HepG2 (cell line): ENCODE measurements around the gene KANK4. TPM values are rescaled to one million over a fixed set of nuclear protein-coding genes. Genes with fewer than 3 reads are reported as not detected.

Source experiments
- ATAC-seq: fragments of 200-7000 bp; cut with Tn5 transposase; 3 replicates; pipeline ENCODE4 v1.9.1; 2020; ENCODE audit warnings: mild to moderate bottlenecking, moderate library complexity
- BruUV-seq: library from RNA; stranded (reverse); fragments of 400-500 nt; replicated peaks from 2 replicates; lab custom pipeline; 2021; lab: Mats Ljungman, UMichigan
- CTCF ChIA-PET: fragments of 300-600 bp; formaldehyde crosslinking; extraction: SDS; loops from one replicate; lab custom pipeline; 2021; ENCODE audit warnings: low total read pairs, inconsistent platforms, low intra/inter-chr PET ratio; lab: Yijun Ruan, JAX
- POLR2A ChIA-PET: fragments of 350-600 bp; sonication (Branson Sonifier 250); formaldehyde crosslinking; loops from one replicate; lab custom pipeline; 2020; ENCODE audit warnings: antibody characterized with exemption, inconsistent platforms; lab: Yijun Ruan, JAX
- DNase-seq: peaks from one replicate; pipeline ENCODE4 v3.0.0-alpha.2; 2015; ENCODE audit warnings: low spot score
- FAIRE-seq: peaks from 3 replicates; lab custom pipeline; 2011; peaks lifted over from hg19 to GRCh38; lab: Jason Lieb, UNC
- H2AFZ ChIP-seq: one replicate; pipeline ENCODE4 v1.6.1; 2011; ENCODE audit warnings: low read length, inconsistent platforms
- H3K27ac ChIP-seq: fragments of 300-600 bp; 3 replicates; pipeline ENCODE4 v1.8.0; 2011; ENCODE audit warnings: mixed run types, mild to moderate bottlenecking, mixed read lengths, low read length, inconsistent platforms; ENCODE audit not compliant: insufficient read depth; ENCODE audit errors: extremely low read length
- H3K27me3 ChIP-seq, 2 experiments: fragments of 200-600 bp in 1 of 2; 2 replicates in 1 of 2; 3 replicates in 1 of 2; pipeline versions ENCODE4 v1.6.0 to v1.8.0; 2011; ENCODE audit warnings: low read length in 2 of 2, mild to moderate bottlenecking in 2 of 2, moderate library complexity in 2 of 2, inconsistent platforms in 1 of 2; ENCODE audit not compliant: insufficient read depth in 2 of 2, control insufficient read depth in 1 of 2
- H3K36me3 ChIP-seq, 2 experiments: fragments of 200-600 bp in 1 of 2; replicated peaks in 1 of 2; 2 replicates in 1 of 2; 3 replicates in 1 of 2; pipeline versions ENCODE4 v1.5.1 to v1.8.0; 2011; ENCODE audit warnings: low read length in 2 of 2, inconsistent platforms in 1 of 2; ENCODE audit not compliant: insufficient read depth in 2 of 2, control insufficient read depth in 1 of 2
- H3K4me1 ChIP-seq: 2 replicates; pipeline ENCODE4 v1.5.1; 2012; ENCODE audit warnings: low read length, inconsistent platforms; ENCODE audit not compliant: insufficient read depth
- H3K4me2 ChIP-seq: 2 replicates; pipeline ENCODE4 v1.6.0; 2011; ENCODE audit warnings: low read depth, low read length, inconsistent platforms
- H3K4me3 ChIP-seq, 3 experiments: fragments of 200-600 bp in 1 of 3; sonication (generic), shearing (Covaris generic) in 1 of 3; replicated peaks in 1 of 3; 2 replicates each; pipeline ENCODE4 v1.5.1; 2011 to 2016; ENCODE audit warnings: low read length in 3 of 3, inconsistent platforms in 2 of 3, low read depth in 2 of 3, mild to moderate bottlenecking in 2 of 3, control low read depth in 1 of 3, mixed read lengths in 1 of 3; ENCODE audit not compliant: insufficient read depth in 1 of 3
- H3K79me2 ChIP-seq: one replicate; pipeline ENCODE4 v1.6.1; 2011; ENCODE audit warnings: low read length, inconsistent platforms; ENCODE audit not compliant: insufficient read depth
- H3K9ac ChIP-seq: 2 replicates; pipeline ENCODE4 v1.6.0; 2011; ENCODE audit warnings: mild to moderate bottlenecking, low read depth, low read length, inconsistent platforms; ENCODE audit not compliant: insufficient read depth
- H3K9me3 ChIP-seq: 2 replicates; pipeline ENCODE4 v1.5.1; 2012; ENCODE audit warnings: mild to moderate bottlenecking, low read length
- H4K20me1 ChIP-seq: 2 replicates; pipeline ENCODE4 v1.6.0; 2011; ENCODE audit warnings: inconsistent platforms, mild to moderate bottlenecking, low read length, moderate library complexity; ENCODE audit not compliant: insufficient read depth
- CHD4 ChIP-seq: fragments of 200-600 bp; sonication (generic); IDR thresholded peaks from 2 replicates; pipeline ENCODE4 v1.7.0; 2017; ENCODE audit warnings: mild to moderate bottlenecking, low read length, borderline replicate concordance
- SP140L ChIP-seq: sonication (generic); formaldehyde crosslinking; IDR thresholded peaks from 2 replicates; pipeline ENCODE4 v1.4.0; 2020; ENCODE audit warnings: missing genetic modification reagents, borderline replicate concordance
- ZNF318 ChIP-seq: sonication (generic); formaldehyde crosslinking; IDR thresholded peaks from 2 replicates; pipeline ENCODE4 v1.4.0; 2020; ENCODE audit warnings: mild to moderate bottlenecking, missing genetic modification reagents
- ZNF629 ChIP-seq: sonication (generic); formaldehyde crosslinking; conservative IDR thresholded peaks from 2 replicates; pipeline ENCODE4 v1.5.0; 2020; ENCODE audit warnings: missing genetic modification reagents
- ZNF768 ChIP-seq: sonication (generic); formaldehyde crosslinking; IDR thresholded peaks from 2 replicates; pipeline ENCODE4 v1.4.0; 2020; ENCODE audit warnings: missing genetic modification reagents
- WGBS: methylation state at CpG from one replicate; pipeline ENCODE4 v1.1.6; 2017; ENCODE audit warnings: low lambda C conversion rate; 5-methylcytosine and 5-hydroxymethylcytosine counted together
- in situ Hi-C: cut with HindIII; loops from 2 replicates; pipeline ENCODE4 v1.10.0; 2017; ENCODE audit warnings: low pct_unique_long_range_greater_than_20kb; ENCODE audit not compliant: extremely low pct_ligation_motif_present
- intact Hi-C: fragments of 100-400 bp; cut with micrococcal nuclease; formaldehyde crosslinking; loops from one replicate; pipeline ENCODE4 v1.10.0; 2022; ENCODE audit not compliant: unreplicated experiment
- polyA plus RNA-seq, 8 experiments: library from polyadenylated mRNA; depleted of rRNA in 3 of 8; stranded (reverse) in 7 of 8; unstranded in 1 of 8; fragments of >200 nt; fragmentation: Illumina TruSeq in 4 of 8; extraction: Trizol in 4 of 8; gene quantifications; 2 replicates each; pipeline versions ENCODE4 v1.2.1 to v1.2.3, GENCODE V29; 2011 to 2016; ENCODE audit warnings: low read depth in 4 of 8, missing spikeins in 1 of 8, mixed read lengths in 1 of 8; ENCODE audit not compliant: insufficient read depth in 1 of 8
- total RNA-seq, 5 experiments: library from RNA; depleted of rRNA; stranded (reverse); fragments of >200 nt; fragmentation: Illumina TruSeq; extraction: Trizol; gene quantifications; 2 replicates each; pipeline ENCODE4 v1.2.3, GENCODE V29; 2016; ENCODE audit warnings: low read depth in 1 of 5

Gene KANK4
- total and polyA plus RNA-seq, 2 of the 13 experiments (the other 11 are each of a cell fraction or from before 2014, with no cell fraction given) = 16.1 to 25.7 TPM

GRCh38 chr1:62315387-62315786 is 3.8 kb downstream of the KANK4 start:
- Histone ChIP-seq H3K9me3 (no peaks in the 10 kb centered on the region), H3K79me2 (peaks cover 73% of the 10 kb centered on the region), H3K4me2 (no peak overlapping the region), H4K20me1 (no peaks in the 10 kb centered on the region), H3K4me3 (no peak overlapping the region), H3K27me3 (no peaks in the 10 kb centered on the region), H3K36me3 (no peaks in the 10 kb centered on the region; a peak in 3 of 5 replicates)
- ChIA-PET CTCF (no interaction called here), POLR2A (no interaction called here)
- DNase-seq (no peak), ATAC-seq (no peak), FAIRE-seq (no peak)
- in situ Hi-C loops = no loop called here
- TF ChIP-seq ZNF629 (CRISPR knock-in tag) (peak; percentile 88), CHD4 (peak; percentile 82; the same call in 1 of the 2 replicates), SP140L (CRISPR knock-in tag) (no peak)
- TF ChIP-seq, all 625 proteins: peak for 2
- 94% methylated on average over 5 of the region's 5 CpGs for WGBS
- Histone ChIP-seq H3K9ac (no peak overlapping the region), H2AFZ (no peak overlapping the region), H3K27ac (no peak overlapping the region), H3K4me1 (peaks cover 54% of the 10 kb centered on the region)
- intact Hi-C loops = no loop called here
- no TSS peak for BruUV-seq

GRCh38 chr1:62314454-62315350 is 4.5 kb downstream of the KANK4 start:
- no peak for ATAC-seq
- TF ChIP-seq ZNF768 (CRISPR knock-in tag) (peak; percentile 78; the same call in 1 of the 2 replicates), ZNF318 (CRISPR knock-in tag) (no peak)
- no peak overlapping the region for H3K27ac ChIP-seq
- H4K20me1 ChIP-seq = peaks cover under 1% of the 10 kb centered on the region; the same call in 1 of the 2 replicates
- in situ Hi-C loops (no loop called here), intact Hi-C loops (no loop called here)
- H3K36me3 ChIP-seq = no peaks in the 10 kb centered on the region; a peak in 3 of 5 replicates
- H3K4me2 ChIP-seq = no peak overlapping the region
- H3K79me2 ChIP-seq = peaks cover 80% of the 10 kb centered on the region
- peaks cover 48% of the 10 kb centered on the region for H3K4me1 ChIP-seq
- H3K9ac ChIP-seq = no peak overlapping the region
- DNase-seq = no peak
- H3K4me3 ChIP-seq = no peak overlapping the region
- no peaks in the 10 kb centered on the region for H3K27me3 ChIP-seq
- 95% methylated on average over 16 of the region's 16 CpGs for WGBS
- no peak for FAIRE-seq
- POLR2A ChIA-PET = no interaction called here
- H2AFZ ChIP-seq = no peak overlapping the region
- CTCF ChIA-PET = no interaction called here
- no TSS peak for BruUV-seq
- no peaks in the 10 kb centered on the region for H3K9me3 ChIP-seq
